HG03571 (cell line): ENCODE measurements around the gene RRBP1.

Experiments used
- ATAC-seq: cut with Tn5 transposase; IDR thresholded peaks from one replicate; pipeline ENCODE4 v1.9.1; 2021; ENCODE audit not compliant: unreplicated experiment

Gene RRBP1

DNA sequence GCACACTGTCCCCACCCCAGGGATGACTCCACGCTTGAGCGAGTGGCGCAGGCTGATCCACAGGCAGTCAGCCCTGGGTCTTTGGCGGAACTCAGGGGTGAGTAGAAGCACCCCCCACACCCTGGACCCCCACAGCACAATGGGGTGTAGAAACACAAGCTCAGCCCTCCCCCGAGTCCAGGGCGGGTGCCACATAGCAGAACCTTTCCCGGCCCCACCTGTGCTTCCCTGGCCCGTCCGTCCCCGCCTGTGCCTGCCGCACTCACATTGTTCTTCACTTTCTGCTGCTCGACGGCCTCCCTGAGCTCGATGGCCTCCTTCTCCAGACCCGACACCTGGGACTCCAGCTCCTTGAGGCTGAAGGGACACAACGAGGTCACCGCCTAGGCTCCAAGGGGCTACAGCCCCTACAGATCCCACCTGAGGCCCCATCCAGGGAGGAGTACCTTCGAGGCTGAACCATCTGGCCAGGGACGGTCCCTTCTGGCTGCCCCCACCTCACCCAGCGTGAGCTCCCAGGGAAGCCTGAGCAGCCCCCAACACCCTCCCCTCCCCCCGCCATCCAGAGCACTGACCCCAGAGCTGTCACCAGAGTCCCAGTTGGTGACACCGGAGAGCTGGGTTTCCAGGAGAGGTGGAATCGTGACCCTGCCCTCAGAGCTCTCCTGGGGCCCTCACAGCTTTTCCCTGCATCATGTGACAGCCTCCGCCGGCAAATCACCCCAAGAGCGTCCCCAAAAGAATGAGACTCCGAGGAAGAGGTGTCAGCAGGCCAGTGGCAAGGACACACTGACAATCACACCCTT lies 56.6 kb downstream of the RRBP1 start:
- no peak for ATAC-seq

DNA sequence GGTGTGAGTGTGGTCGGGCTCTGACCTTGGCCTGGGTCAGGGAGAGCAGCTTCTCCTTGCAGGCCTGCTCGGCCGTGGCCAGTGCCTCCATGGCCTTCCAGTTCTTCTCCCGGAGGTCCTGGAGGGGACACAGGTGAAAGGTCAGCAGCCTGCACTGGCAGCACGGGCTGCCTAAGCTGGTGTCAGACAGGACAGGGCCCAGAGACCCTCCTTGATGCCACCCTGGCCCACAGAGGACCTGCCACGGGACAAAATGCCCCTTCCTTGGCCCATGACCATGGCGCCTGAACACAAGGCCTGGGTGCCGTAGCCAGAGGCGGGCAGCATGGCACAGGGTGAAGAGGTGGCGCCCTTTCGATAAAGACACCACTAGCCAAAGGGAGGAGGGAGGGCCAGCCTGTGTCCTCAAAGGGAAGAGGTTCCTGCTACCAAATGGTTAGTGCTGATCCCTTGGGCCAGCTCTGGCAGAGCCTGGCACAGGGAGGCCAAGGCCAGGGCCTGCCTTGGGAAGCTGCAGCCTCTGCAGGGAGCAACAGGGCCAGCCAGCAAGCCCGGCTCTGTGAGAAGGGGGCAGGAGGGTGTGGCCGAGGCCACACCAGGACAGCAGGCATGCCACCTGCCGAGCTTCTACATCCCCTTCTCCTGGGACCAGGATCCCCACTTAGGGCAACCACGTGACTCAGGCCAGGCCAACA lies 57.3 kb downstream of the RRBP1 start:
- ATAC-seq, result no peak

DNA sequence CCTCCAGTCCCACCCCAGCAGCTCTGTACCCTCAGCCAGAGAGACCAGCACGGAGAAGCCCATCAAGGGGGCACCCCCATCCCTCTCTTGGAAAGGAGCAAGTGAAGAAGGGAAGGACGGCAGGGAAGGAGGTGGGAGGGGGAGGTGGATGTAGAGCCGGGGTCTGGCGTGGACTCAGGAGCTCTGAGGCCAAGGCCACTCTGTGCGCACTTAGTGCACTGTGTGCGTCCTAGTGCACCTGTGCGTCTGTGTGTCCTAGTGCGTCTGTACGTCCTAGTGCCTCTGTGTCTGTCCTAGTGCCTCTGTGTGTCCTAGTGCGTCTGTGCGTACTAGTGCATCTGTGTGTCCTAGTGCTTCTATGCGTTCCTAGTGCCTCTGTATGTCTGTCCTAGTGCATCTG lies 58.0 kb downstream of the RRBP1 start:
- ATAC-seq, result no peak

DNA sequence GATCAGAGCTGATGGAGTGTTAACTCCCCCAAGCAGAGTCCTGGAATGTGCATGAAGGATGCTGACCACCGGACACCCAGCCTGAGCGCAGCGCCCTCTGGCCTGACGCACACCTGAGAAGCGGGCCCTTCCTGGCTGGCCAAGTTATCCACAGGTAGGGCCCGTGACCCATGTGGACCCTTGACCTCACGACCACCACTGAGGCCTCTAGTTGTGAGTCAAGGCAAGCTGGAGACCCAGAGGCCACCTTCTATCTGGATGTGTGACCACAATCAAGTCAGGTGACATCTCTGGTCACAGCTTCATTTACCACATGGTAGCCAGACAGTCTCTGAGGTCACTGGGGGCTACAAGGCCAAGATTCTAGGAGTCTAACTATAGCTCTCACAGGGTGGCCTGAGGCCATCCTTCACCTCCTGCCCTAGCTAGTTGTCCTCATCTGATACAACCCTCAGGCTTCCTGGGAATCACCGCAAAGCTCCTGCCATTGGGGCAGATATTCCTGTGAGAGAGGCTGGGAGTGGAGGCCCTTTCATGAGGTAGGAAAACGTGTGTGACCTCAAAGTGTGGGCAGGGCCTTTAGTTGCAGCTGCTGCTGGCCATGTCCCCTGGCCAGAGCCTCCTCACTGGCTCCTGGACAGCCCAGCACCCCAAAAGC lies 59.1 kb downstream of the RRBP1 start:
- no peak for ATAC-seq

DNA sequence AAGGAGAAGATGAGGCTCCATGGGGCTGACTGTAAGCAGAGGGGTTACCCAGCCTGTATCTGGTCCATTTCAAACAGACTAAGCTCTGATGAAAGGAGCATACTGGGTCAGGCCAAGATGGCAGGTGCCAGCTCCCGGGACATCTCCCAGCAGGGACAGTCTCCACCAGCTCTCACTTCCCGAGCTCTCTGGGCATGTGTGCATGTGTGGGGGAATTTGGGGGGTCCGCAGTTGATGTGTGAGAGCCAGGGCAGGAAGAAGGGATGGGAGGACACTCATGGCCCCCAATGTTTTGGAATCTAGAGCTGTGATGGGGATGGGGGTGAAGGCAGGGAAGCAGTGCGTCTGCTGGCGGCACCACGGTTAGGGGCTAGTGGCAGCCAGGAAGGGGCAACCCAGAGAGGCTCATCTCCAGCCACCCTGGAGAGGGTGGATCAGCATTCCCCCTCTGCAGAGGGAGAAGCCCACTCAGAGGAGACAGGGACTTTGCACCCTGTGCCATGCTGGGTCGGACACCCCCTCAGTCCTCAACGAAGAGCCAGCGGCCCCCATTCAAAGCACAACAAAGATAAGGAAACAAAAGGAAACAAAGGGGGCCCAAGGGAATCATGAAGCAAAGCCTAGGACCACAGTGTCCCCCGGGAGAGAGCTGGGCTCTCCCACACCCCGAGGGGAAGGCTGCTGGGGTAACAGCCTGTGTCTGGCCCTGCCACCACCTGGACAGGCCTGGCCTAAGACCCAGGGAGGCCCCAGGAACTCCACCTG lies 59.8 kb downstream of the RRBP1 start:
- no peak for ATAC-seq

DNA sequence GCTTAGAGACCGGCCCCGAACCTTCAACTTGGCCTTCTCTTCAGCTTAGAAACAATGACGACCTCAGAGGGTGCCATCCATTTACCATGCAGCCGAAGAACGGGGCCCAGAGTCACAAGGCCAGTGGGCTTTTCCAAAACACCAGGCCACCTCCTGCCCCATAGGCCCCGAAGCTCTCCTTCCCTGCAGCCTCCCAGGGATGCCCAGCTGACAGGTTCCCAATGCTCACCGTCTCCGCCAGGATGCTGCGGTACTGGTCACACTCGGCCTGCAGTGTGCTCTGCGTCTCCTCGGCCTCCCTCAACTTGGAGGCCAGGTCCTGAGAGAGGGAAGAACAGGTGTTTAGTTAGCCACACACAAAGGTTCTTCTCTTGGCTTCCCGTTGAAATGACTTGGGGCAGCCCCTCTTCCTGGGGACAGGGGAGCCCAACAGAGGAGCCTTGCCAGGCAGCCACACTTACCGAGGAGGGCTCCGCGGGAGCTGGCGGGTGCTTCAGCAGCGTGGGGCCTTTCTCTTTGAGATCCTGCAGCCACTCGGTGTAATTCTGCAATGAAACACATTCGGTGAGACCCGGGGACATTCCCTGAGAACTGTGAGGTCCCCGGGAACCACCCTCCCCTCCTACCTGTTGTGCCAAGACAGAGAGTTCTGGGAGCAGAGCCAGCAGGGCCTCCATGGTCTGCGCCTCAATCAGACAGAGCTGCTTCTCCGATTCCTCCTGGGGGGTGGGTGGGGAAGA lies 60.6 kb downstream of the RRBP1 start:
- no peak for ATAC-seq

DNA sequence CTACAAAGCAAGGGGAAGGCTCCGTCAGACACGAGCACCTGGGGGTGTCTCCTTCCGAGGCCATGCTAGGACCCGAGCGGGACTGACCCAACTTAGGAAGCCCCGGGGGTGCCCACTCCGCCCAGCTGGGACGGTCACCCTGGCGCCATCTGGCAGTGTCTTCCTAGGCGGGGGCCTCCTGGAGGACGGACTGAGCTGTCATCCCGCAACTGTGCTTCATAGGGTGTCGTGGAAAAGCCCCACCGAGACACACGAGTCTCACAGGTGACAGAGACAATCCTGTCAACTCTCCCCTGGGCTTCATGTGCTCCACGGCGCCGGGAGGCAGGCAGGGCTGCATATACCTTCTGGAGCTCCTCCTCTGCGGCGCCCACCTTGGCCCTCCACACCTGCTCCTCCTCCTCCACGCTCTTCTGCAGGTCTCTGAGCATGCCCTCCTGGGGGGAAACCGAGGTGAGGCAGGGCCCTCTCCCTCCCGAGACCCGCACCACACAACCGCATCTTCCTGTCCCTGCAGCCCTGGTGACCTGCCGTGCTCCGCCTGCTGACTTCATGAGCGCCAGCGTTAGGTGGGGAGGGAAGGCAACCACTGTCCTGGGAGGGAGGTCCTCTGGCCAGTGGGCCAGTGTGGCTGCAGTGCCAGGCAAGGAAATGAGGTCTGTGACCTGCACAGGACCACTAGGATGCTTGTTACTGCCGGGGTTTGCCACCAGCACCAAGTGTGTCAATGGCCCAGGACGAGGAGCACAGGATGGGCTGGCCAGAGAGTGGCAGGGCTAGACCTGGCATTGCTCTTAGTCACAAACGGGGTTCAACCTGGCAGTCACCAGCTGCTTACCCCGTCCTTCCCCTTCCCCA lies 61.4 kb downstream of the RRBP1 start:
- ATAC-seq, result no peak

DNA sequence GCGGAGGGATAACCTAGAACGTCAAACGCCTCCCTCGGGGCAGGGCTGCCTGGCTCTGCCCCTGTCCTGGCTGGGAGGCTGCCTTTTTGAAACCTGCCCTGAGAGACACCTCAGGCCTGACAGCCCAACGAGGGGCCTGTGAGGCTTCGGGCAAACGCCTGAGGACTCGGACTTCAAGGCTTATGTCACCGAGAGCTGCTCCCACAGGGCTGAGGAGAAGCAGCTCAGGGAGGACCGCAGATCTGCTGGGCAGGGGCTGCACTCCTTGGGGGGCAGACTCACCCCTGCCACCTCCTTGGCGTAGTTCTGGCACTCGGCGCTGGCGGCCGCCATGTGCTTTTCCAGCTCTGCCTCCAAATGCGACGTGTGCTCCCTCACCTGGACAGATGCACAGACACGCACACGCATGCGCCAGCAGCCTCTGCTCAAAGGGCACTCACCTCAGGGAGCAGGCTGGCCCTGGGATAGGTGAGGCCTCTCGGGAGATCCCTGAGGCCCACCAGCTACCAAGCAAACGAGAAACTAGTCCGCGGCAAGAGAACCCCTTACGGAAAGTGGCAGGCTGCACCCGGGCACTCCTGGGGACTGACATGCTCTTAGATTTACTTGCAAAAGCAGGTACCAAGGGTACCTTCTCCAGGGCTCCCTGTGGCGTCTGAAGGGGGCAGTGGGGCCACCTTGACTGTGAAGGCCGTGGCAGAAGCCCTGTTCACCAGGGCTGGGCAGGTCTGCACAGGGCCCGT lies 62.5 kb downstream of the RRBP1 start:
- no peak for ATAC-seq

DNA sequence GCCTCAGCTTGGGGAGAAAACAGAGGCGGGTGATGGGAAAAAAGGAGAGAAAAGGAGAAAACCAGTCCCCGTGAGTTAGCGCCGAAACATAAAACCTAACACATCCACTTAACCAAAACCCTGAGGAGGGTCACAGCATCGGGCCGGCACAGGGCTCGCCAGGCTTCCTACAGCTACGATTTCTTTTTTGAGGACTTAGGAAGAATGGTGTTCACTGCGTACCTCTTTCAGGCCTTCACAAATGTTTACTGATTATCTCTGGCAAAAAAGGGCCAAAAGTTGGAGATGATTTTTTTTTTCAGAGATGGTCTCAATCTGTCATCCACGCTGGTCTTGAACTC lies 63.4 kb downstream of the RRBP1 start:
- no peak for ATAC-seq

DNA sequence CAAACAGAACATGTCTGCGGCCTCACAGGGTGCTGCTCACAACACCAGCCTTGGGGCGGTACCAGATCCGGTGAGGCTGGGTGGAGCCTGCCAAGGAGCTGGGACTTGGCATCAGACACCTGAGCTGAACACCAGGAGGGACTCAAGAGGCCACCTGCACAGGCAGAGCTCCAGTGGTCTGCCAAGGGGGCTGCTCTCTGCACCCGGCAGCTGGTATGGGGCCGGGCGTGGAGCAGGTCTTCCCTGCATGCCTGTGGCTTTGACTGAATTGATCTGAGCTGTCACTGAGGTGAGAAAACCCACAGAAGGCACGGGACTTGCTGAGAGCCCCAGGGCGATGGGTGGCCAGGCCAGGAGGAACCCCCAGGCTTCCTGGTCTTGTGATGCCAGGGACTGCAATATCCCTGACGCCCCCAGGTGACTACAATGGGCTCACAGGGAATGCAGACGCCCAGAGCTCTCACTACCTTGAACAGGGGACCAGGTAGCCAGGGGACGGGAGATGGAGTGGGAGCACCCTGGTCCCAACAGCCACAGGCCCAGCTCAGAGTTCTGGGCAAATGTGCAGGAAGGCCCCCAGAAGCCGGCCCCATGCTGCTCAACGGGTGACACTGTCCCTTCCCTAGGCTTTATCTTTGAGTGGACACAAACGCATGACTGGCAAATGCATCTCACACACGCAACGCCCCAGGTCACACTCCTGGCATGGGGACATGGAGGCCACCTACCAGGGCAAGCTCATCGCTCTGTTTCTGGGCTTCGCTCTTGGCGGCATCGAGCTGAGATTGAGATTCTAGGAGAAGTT lies 64.0 kb downstream of the RRBP1 start:
- no peak for ATAC-seq

DNA sequence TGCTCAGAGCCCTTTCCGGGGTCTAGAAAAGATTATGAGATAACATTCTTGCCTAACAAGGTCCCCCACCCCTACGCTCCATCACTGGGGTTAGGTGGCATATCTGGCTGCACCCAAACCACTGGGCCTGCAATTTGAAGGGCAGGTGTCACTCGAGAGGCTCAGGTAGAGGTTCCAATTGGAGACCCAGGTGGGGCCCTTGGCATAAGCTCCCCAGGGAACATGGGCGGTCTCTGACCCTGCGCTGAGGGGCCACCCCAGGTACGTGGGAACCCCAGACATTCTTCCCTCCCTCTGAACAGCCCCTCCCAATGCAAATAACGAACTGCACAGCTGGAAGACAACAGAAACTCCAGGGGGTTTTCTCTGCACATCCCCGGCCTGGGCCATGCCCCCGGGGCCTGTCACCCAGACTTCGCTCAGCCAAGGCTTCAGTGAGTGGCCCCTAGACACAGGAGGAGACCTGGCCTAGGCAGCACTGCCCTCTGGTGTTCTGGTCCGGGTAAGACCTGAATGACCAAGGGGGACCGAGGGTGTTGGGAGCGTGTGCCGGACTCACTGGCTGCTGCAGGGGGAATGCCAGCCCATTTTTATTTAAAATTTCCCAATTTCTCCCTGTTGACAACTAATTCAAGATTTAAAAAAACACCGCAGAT lies 64.7 kb downstream of the RRBP1 start:
- ATAC-seq, result no peak

DNA sequence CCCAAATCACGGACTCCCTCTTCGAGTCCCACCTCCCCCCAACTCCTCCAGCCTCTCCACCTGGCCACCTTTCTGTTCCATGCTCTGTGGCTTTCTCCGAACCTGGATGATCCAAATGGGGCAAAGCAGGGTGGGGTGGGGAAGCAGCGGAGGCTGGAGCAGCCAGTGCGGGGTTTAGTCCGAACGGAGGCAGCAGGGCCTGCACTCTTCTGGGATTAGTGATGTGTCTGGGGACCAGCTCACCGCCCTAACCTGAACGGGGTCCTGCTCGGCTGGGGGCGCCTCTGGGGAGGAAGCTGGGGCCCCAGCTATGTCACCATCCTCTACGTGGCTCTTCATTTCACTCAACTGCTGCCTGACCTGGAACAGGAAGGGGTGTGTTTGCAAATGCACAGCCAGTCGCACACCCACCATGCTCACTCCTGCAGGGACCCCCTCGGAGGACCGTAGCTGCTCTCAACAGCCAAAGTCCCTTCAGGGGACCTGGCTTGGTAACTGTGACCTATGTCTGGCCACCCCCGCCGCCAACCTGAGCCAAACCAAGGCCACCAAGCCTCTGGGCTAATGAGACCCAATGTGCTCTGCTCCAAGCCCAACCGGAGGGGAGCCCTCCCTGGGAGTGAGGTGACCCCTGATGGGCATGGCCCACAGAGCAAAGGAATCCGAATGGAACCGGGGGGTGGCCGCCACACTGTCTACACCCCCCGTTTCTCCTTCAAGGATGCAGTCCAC lies 65.4 kb downstream of the RRBP1 start:
- no peak for ATAC-seq

DNA sequence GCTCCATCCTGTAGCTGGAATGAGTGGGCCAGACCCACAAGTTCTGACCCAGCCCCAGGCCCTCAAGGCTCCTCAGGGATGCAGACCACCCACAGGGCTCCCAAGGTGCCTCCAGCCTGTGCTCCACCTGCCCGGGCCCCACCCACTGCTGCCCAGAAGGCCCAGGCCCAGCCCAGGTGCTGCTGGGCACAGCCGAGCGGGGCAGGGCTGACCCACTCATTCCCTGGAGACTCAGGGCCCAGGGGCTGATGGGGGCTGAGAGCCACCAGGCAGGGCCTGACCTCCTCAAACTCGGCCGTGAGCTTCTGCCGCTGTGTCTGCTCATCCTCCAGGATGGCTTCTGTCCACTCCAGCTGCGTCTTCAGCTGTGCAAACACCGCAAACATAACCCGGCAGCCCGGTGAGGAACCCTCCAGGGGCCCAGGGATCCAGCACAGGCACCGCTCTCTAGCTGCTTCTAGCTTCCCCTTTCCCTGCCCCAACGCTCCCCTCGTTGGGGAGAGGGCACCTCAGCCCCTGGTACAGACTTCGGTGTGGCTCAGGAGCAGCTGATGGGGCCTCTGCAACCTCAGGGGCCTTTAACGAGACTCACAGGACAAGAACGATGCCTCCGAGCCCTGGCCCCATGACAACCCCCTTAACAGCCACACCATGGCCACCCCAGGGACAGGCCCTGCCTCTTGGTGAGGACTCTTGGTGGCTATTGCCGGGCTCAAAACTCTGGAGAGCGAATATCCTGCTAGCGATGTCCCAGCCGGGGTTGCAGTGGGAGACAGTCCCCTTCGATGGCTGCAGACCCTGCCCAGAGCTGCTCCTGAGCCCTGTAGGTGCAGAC lies 66.2 kb downstream of the RRBP1 start:
- ATAC-seq, result no peak

DNA sequence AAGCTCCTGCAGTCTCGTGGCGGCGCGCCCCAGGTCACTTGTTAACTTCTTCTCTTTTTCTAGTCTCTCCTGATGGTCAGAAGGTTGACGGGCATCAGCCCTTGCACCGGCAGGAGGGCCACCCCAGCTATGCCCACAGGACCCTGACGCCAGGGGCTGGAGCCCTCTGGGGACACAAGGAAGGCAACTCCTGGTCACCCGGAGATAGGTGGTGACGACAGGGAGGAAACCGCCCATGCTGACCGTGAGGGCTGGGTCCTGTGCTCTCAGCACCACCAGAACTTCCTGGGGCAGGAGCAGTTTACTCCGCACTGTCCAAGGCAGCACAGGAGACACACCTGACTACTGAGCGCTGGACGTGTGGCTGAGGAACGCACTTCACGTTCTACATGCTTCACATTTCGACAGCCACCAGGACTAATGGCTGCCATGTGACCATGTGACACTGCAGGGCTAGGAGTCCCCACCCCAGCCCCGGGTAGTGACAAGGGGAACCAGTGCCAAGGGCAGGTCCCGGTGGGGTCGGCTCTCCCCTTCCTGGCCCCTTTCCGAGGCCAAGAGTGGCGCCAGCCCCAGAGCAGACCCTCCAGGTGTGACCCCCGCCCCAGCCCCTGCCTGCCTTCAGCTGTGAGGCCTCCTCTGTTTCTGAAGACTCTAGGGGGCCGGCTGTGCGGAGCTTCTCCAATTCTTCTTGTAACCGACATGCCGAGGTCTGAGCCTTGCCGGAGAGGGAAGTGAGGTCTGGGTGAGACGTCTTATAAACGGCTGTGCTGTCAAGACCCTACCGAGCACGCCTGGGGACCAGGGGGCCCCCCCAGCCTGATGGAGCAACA lies 67.0 kb downstream of the RRBP1 start:
- ATAC-seq, result no peak

DNA sequence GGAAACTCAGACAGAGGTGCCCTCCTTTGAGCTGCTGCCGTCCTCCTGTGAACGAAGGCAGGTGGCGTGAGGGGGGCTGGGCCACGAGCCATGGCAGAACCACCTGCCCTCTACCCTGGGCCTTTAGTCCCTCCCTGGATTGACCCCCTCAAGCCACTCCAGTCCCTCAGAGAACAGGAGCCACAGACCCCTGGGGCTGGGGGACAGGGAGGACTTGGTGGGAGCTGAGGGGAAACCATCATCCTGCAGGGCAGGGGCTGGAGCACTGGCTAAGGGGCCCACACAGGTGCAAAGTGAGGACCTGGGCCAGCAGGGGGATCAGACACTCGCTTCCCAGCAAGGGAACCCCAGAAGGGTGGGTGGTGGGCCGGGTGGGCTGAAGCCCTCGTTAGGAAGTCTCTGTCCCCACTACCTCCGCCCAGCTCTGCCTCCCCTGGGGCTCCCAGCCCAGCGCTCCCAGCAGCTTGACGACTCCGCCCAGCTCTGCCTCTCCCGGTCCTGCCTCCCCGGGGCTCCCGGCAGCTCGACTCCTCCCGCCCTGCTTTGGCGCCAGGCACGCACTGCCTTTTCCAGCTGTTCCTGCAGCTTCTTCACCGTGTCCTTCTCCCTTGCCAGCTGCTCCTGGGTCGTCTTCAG lies 67.7 kb downstream of the RRBP1 start:
- no peak for ATAC-seq
